ENCODE results near the gene DOCK1. TPM values are rescaled to one million over a fixed set of nuclear protein-coding genes. Genes with fewer than 3 reads are reported as not detected.

Gene DOCK1
- total RNA-seq, 1 experiment from 2014 or later, result not detected

- Histone ChIP-seq H3K9me3 (ENCODE audit: low read length) (no peaks in the 10 kb centered on the region), H3K4me3 (ENCODE audit: low read length) (no peak overlapping the region), H2AFZ (ENCODE audit: low read length) (no peak overlapping the region), H3K79me2 (ENCODE audit: low read length) (no peaks in the 10 kb centered on the region), H3K4me1 (ENCODE audit: low read length) (no peaks in the 10 kb centered on the region), H3K36me3 (ENCODE audit: insufficient read depth, low read length) (no peaks in the 10 kb centered on the region), H4K20me1 (ENCODE audit: insufficient read depth, low read depth, low read length) (no peaks in the 10 kb centered on the region), H3K9ac (ENCODE audit: low read length) (no peak overlapping the region), H3K9me2 (replicated peaks; ENCODE audit: insufficient read depth, low read length) (0 out of 2 replicates have a peak, but pooled peaks cover 3% of the 10 kb centered on the region), H3K4me2 (ENCODE audit: low read depth, low read length, poor library complexity, severe bottlenecking) (no peak overlapping the region), H3K27ac (ENCODE audit: low read length) (no peak overlapping the region), H3K27me3 (ENCODE audit: low read length) (no peaks in the 10 kb centered on the region)
- DNase-seq, result no peak
These were observed 131.8 kb downstream of the DOCK1 start for GRCh38 chr10:127036987-127037386.

- Histone ChIP-seq H3K36me3 (ENCODE audit: insufficient read depth, low read length) (no peaks in the 10 kb centered on the region), H3K27ac (ENCODE audit: low read length) (no peak overlapping the region), H3K79me2 (ENCODE audit: low read length) (no peaks in the 10 kb centered on the region), H3K4me3 (ENCODE audit: low read length) (no peak overlapping the region), H3K9ac (ENCODE audit: low read length) (no peak overlapping the region), H3K9me3 (ENCODE audit: low read length) (no peaks in the 10 kb centered on the region), H3K4me1 (ENCODE audit: low read length) (no peaks in the 10 kb centered on the region), H3K4me2 (ENCODE audit: low read depth, low read length, poor library complexity, severe bottlenecking) (no peak overlapping the region), H4K20me1 (ENCODE audit: insufficient read depth, low read depth, low read length) (no peaks in the 10 kb centered on the region), H3K27me3 (ENCODE audit: low read length) (no peaks in the 10 kb centered on the region), H3K9me2 (replicated peaks; ENCODE audit: insufficient read depth, low read length) (0 out of 2 replicates have a peak, but pooled peaks cover 5% of the 10 kb centered on the region), H2AFZ (ENCODE audit: low read length) (no peak overlapping the region)
- DNase-seq, result no peak
These were observed 134.2 kb downstream of the DOCK1 start for GRCh38 chr10:127039435-127039834.

DNA sequence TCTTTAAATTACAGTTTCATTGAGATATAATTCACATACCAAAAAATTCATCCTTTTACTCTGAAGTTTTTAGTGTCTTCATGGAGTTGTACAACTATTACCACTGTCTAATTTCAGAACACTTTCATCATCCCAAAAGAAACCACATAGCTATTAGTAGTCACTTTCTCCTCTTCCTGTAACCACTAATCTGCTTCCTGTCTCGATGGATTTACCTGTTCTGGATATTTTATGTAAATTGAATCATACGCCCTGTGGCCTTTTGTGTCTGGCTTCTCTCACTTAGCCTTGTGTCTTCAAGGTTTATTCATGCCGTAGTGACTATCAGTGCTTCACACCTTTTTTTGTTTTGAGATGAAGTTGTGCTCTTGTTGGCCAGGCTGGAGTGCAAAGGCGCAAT, 135.5 kb downstream of the DOCK1 start:
- no peak overlapping the region for H3K9ac ChIP-seq (ENCODE audit: low read length)
- no peak for DNase-seq

DNA sequence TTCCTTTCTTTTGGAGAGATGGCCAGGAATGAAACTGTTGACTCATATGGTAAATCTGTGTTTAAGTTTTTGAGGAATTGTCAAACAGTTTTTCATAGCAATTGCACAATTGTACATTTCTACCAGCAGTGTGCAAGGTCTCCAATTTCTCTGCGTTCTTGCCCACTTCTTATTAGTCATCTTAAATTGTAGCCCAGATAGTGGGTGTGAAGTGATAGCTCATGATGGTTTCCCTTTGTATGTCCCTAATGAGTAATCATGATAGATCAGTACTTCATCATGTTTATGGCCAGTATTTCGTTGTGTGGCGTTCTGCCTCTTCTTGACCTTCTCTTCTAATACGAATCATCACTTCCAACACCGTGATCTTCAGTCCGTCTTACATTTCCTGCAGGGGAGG, 136.3 kb downstream of the DOCK1 start:
- Histone ChIP-seq H2AFZ (ENCODE audit: low read length) (no peak overlapping the region), H3K79me2 (ENCODE audit: low read length) (no peaks in the 10 kb centered on the region), H3K9me2 (replicated peaks; ENCODE audit: insufficient read depth, low read length) (0 out of 2 replicates have a peak, but pooled peaks cover 5% of the 10 kb centered on the region), H3K4me1 (ENCODE audit: low read length) (no peaks in the 10 kb centered on the region), H3K9me3 (ENCODE audit: low read length) (peaks cover 5% of the 10 kb centered on the region; the same call in 1 of the 2 replicates), H3K27ac (ENCODE audit: low read length) (no peak overlapping the region), H3K36me3 (ENCODE audit: insufficient read depth, low read length) (no peaks in the 10 kb centered on the region), H3K27me3 (ENCODE audit: low read length) (no peaks in the 10 kb centered on the region), H3K4me2 (ENCODE audit: low read depth, low read length, poor library complexity, severe bottlenecking) (no peak overlapping the region), H3K9ac (ENCODE audit: low read length) (no peak overlapping the region), H3K4me3 (ENCODE audit: low read length) (no peak overlapping the region), H4K20me1 (ENCODE audit: insufficient read depth, low read depth, low read length) (no peaks in the 10 kb centered on the region)
- DNase-seq, result no peak

More for the DNA sequence above, 135.5 kb downstream of the DOCK1 start:
- Histone ChIP-seq H2AFZ (ENCODE audit: low read length) (no peak overlapping the region), H3K4me2 (ENCODE audit: low read depth, low read length, poor library complexity, severe bottlenecking) (no peak overlapping the region), H3K79me2 (ENCODE audit: low read length) (no peaks in the 10 kb centered on the region), H3K9me3 (ENCODE audit: low read length) (peaks cover 5% of the 10 kb centered on the region; the same call in 1 of the 2 replicates), H3K27me3 (ENCODE audit: low read length) (no peaks in the 10 kb centered on the region), H3K36me3 (ENCODE audit: insufficient read depth, low read length) (no peaks in the 10 kb centered on the region), H3K27ac (ENCODE audit: low read length) (no peak overlapping the region), H3K4me1 (ENCODE audit: low read length) (no peaks in the 10 kb centered on the region), H3K4me3 (ENCODE audit: low read length) (no peak overlapping the region), H3K9me2 (replicated peaks; ENCODE audit: insufficient read depth, low read length) (0 out of 2 replicates have a peak, but pooled peaks cover 5% of the 10 kb centered on the region), H4K20me1 (ENCODE audit: insufficient read depth, low read depth, low read length) (no peaks in the 10 kb centered on the region)

DNA sequence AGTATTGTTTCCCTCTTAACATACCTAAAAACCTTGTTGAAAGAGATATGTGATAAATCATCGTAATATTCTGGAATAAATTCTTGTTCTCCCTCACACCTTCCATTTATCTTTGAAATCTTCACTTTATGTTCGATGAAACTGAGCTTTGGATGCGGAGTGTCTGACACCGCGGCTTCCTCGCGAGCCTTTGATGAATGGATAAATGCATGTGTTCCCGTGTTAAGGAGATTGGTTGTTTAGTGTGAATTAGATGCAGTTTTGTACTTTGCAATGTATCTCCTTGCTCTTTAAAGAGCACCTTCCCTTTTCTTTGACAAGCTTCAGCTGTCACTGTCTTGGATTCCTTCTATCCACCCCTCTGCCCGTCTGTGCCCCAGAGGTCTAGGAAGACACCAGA, 138.1 kb downstream of the DOCK1 start:
- Histone ChIP-seq H3K36me3 (ENCODE audit: insufficient read depth, low read length) (no peaks in the 10 kb centered on the region), H3K4me3 (ENCODE audit: low read length) (no peak overlapping the region), H3K27me3 (ENCODE audit: low read length) (no peaks in the 10 kb centered on the region), H3K79me2 (ENCODE audit: low read length) (no peaks in the 10 kb centered on the region), H3K4me1 (ENCODE audit: low read length) (no peaks in the 10 kb centered on the region), H3K27ac (ENCODE audit: low read length) (no peak overlapping the region), H3K9me2 (replicated peaks; ENCODE audit: insufficient read depth, low read length) (0 out of 2 replicates have a peak, but pooled peaks cover 5% of the 10 kb centered on the region), H3K9ac (ENCODE audit: low read length) (no peak overlapping the region), H2AFZ (ENCODE audit: low read length) (no peak overlapping the region), H3K9me3 (ENCODE audit: low read length) (peaks cover 5% of the 10 kb centered on the region; the same call in 1 of the 2 replicates), H4K20me1 (ENCODE audit: insufficient read depth, low read depth, low read length) (no peaks in the 10 kb centered on the region), H3K4me2 (ENCODE audit: low read depth, low read length, poor library complexity, severe bottlenecking) (no peak overlapping the region)
- DNase-seq, result no peak

- Histone ChIP-seq H3K27ac (ENCODE audit: low read length) (no peak overlapping the region), H3K79me2 (ENCODE audit: low read length) (no peaks in the 10 kb centered on the region), H3K4me1 (ENCODE audit: low read length) (no peaks in the 10 kb centered on the region), H2AFZ (ENCODE audit: low read length) (no peak overlapping the region), H3K9me2 (replicated peaks; ENCODE audit: insufficient read depth, low read length) (0 out of 2 replicates have a peak, but pooled peaks cover 5% of the 10 kb centered on the region), H3K27me3 (ENCODE audit: low read length) (no peaks in the 10 kb centered on the region), H3K4me3 (ENCODE audit: low read length) (no peak overlapping the region), H3K36me3 (ENCODE audit: insufficient read depth, low read length) (no peaks in the 10 kb centered on the region), H3K4me2 (ENCODE audit: low read depth, low read length, poor library complexity, severe bottlenecking) (no peak overlapping the region), H3K9me3 (ENCODE audit: low read length) (peaks cover 5% of the 10 kb centered on the region; the same call in 1 of the 2 replicates), H3K9ac (ENCODE audit: low read length) (no peak overlapping the region), H4K20me1 (ENCODE audit: insufficient read depth, low read depth, low read length) (no peaks in the 10 kb centered on the region)
- DNase-seq, result no peak
These were observed 139.0 kb downstream of the DOCK1 start for GRCh38 chr10:127044186-127044585.

DNA sequence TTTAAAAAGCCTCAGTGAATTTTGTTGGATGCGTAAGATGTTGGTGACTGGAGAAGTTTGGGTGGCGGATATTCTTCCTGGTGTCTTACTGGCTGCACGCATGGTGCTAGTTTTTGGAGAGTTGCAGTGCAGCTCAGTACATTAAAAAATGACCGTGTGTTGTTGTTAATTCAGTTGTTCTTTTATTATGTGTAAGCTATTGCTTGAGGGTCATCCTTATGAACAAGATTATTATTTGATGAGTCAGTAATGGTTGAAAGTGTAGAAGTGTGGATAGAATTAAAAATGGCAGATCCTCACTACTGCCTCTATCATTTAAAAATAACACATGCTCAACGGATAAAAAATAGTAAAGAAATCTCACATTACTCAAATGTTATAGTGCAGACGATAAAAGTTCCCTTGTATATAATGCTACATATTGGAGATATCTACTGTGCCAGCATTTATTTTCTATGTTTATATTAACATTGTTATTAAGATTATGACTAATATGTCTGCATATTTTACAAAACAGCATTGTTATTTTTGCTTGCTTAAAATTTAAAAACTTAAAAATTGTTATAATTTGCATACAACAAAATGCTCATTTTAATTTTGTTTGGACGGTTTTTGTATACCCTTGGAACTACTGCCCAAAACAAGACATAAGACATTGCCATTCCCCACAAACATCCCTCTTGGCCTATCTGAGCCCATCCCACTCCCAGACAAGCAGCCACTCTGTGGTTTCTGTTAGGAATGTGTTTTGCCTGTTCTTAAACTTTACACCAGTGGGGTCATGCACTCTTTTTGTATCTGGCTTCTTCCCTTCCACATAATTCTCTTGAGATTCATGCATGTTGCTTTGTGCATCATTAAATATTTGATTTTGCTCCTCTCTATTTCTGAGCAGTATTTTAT, 142.0 kb downstream of the DOCK1 start:
- Histone ChIP-seq H3K9me2 (replicated peaks; ENCODE audit: insufficient read depth, low read length) (no peaks in the 10 kb centered on the region), H3K4me1 (ENCODE audit: low read length) (no peaks in the 10 kb centered on the region), H3K36me3 (ENCODE audit: insufficient read depth, low read length) (no peaks in the 10 kb centered on the region), H3K27me3 (ENCODE audit: low read length) (no peaks in the 10 kb centered on the region), H2AFZ (ENCODE audit: low read length) (no peak overlapping the region), H3K4me2 (ENCODE audit: low read depth, low read length, poor library complexity, severe bottlenecking) (no peak overlapping the region), H3K79me2 (ENCODE audit: low read length) (no peaks in the 10 kb centered on the region), H3K27ac (ENCODE audit: low read length) (no peak overlapping the region), H4K20me1 (ENCODE audit: insufficient read depth, low read depth, low read length) (no peaks in the 10 kb centered on the region), H3K4me3 (ENCODE audit: low read length) (no peak overlapping the region), H3K9me3 (ENCODE audit: low read length) (peaks cover 5% of the 10 kb centered on the region; the same call in 1 of the 2 replicates), H3K9ac (ENCODE audit: low read length) (no peak overlapping the region)
- DNase-seq, result no peak

DNA sequence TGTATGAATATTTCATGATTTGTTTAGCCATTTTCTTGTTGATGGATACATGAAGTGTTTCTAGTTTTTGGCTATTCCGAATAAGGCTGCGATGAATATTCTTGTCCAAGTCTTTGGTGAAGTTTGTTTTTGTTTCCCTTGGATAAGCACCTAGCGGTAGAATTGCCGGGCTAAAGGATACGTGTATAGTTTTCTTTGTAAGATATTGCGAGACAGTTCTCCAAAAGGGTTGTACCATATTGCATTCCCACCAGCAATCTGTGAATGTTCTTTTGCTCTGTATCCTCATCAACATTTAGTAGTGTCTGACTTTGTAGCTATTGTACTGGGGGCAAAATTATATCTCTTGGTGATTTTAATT, 142.6 kb downstream of the DOCK1 start:
- no peaks in the 10 kb centered on the region for H3K36me3 ChIP-seq (ENCODE audit: insufficient read depth, low read length)
- no peak overlapping the region for H3K4me2 ChIP-seq (ENCODE audit: low read depth, low read length, poor library complexity, severe bottlenecking)
- no peak for DNase-seq
- H3K4me3 ChIP-seq (ENCODE audit: low read length), result no peak overlapping the region
- H3K79me2 ChIP-seq (ENCODE audit: low read length), result no peaks in the 10 kb centered on the region
- no peaks in the 10 kb centered on the region for H3K4me1 ChIP-seq (ENCODE audit: low read length)
- no peaks in the 10 kb centered on the region for H3K27me3 ChIP-seq (ENCODE audit: low read length)
- H3K27ac ChIP-seq (ENCODE audit: low read length), result no peak overlapping the region
- no peaks in the 10 kb centered on the region for H4K20me1 ChIP-seq (ENCODE audit: insufficient read depth, low read depth, low read length)
- H3K9ac ChIP-seq (ENCODE audit: low read length), result no peak overlapping the region
- no peaks in the 10 kb centered on the region for H3K9me2 ChIP-seq (replicated peaks; ENCODE audit: insufficient read depth, low read length)
- peaks cover 5% of the 10 kb centered on the region; the same call in 1 of the 2 replicates for H3K9me3 ChIP-seq (ENCODE audit: low read length)
- no peak overlapping the region for H2AFZ ChIP-seq (ENCODE audit: low read length)

Measured in Karpas-422 (cell line).